Cardiac fibroblast (primary cell): Measurements from ENCODE around the gene SPATA6L.
"Not testable (repeated sequence)": the region's sequence is repeated elsewhere in the genome, so short reads cannot be mapped to it uniquely, and the experiment has no call there.

Experiments used
- DNase-seq, 2 donors: peaks; one replicate each; pipeline versions ENCODE4 v3.0.0 to v3.0.0-alpha.2; 2010; ENCODE audit warnings: low read depth in 2 of 2
- H3K4me3 ChIP-seq, 2 donors: replicated peaks in 1 of 2; 1 replicate in 1 of 2; 2 replicates in 1 of 2; pipeline ENCODE4 v1.5.1; 2011; ENCODE audit warnings: low read depth in 2 of 2, low read length in 2 of 2, mild to moderate bottlenecking in 2 of 2, moderate library complexity in 1 of 2
- TF ChIP-seq, protein P1 (sequence below): IDR thresholded peaks from one replicate; pipeline ENCODE4 v1.5.1; 2011; ENCODE audit warnings: low read depth, mild to moderate bottlenecking, low read length, inconsistent platforms

The SPATA6L gene

DNA sequence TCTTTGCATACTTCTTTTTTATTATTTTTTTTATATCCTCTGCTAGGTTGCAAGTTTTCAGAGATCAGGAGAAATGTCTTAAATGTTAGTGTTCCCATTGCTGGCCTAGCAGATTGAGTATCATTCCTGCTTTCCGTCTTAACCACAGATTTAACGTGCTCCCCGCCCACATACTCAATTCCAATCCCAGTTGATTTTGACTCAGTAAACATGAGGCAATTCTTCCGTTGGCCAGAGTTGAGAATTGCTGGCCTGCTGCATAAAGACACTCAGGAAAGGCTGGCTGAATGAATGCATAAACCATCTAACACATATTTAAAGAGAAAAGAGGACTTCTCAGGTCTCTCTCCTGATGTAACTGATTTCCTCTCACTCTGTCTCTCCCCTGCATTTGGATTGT lies 51.0 kb downstream of the SPATA6L start:
- H3K4me3 ChIP-seq = no peak overlapping the region
- TF ChIP-seq, protein P1, sequence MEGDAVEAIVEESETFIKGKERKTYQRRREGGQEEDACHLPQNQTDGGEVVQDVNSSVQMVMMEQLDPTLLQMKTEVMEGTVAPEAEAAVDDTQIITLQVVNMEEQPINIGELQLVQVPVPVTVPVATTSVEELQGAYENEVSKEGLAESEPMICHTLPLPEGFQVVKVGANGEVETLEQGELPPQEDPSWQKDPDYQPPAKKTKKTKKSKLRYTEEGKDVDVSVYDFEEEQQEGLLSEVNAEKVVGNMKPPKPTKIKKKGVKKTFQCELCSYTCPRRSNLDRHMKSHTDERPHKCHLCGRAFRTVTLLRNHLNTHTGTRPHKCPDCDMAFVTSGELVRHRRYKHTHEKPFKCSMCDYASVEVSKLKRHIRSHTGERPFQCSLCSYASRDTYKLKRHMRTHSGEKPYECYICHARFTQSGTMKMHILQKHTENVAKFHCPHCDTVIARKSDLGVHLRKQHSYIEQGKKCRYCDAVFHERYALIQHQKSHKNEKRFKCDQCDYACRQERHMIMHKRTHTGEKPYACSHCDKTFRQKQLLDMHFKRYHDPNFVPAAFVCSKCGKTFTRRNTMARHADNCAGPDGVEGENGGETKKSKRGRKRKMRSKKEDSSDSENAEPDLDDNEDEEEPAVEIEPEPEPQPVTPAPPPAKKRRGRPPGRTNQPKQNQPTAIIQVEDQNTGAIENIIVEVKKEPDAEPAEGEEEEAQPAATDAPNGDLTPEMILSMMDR = no peak
- DNase-seq = peak; percentile 72

DNA sequence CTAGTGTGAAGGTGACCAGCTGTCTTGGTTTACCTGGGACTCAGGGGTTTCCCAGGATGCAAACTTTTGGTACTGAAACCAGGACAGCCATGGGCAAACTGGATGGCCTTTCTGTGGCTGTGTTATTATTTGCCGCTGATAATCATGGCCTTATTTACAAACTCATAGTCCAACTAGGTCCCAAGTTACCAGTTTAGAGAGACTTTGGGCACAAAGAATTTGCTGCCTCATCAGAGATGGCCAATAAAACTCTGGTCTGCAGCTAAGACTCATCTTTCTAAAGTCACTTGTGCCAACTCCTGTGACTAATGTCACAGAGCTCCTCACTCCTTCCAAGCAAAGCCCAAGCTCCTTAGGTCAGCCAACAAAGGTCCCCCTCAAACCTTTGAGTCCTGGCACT lies 51.7 kb downstream of the SPATA6L start:
- no peak overlapping the region for H3K4me3 ChIP-seq
- TF ChIP-seq, protein P1 = no peak
- no peak for DNase-seq

DNA sequence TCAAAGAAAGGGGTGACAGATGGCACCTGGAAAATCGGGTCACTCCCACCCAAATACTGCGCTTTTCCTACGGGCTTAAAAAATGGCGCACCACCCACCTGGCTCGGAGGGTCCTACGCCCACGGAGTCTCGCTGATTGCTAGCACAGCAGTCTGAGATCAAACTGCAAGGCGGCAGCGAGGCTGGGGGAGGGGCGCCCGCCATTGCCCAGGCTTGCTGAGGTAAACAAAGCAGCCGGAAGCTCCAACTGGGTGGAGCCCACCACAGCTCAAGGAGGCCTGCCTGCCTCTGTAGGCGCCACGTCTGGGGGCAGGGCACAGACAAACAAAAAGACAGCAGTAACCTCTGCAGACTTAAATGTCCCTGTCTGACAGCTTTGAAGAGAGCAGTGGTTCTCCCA lies 60.2 kb downstream of the SPATA6L start:
- DNase-seq, H3K4me3 ChIP-seq: not testable (repeated sequence)

GRCh38 chr9:4604678-4605095 lies 61.6 kb downstream of the SPATA6L start:
- TF ChIP-seq, protein P1 = peak; percentile 52
- peak; percentile 69 to 80 for DNase-seq
- no peak overlapping the region for H3K4me3 ChIP-seq

DNA sequence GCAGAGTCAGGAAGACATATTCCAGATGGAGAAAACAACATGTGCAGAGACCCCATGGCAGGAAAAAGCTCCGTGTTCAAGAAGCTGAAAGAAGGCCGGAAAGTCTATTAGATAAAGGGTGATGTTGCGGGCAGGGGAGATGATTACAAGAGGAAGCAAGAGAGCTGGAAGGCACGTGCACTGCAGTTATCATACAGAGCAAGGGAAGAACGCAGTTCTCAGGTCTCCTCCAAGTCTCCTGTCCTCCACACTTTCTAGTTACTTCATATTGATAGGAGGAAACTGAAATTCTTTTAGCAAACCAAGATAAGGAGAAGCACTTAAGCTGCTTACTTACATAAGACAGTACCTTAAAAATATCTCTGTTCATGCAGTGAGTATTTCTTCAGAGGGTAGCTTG lies 62.5 kb downstream of the SPATA6L start:
- DNase-seq = no peak
- no peak overlapping the region for H3K4me3 ChIP-seq
- TF ChIP-seq, protein P1 = no peak

DNA sequence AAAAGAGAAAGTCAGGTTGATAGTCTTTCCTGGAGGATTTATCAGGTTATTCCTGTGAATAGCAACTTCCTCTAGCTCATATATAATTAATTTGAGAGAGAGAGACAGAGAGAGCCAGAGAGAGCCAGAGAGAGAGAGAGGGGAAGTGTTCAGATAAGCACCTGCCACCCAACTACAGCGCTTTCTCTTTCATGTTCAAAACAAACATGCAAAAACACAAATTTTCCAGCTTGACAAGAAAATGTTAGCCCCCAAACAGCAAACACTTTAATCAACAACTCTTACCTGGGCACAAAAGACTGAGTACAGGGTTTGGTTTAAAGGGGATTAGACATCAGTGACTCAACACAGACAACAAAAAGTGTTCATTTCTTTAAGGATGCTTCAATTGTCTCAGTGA lies 65.9 kb downstream of the SPATA6L start:
- H3K4me3 ChIP-seq = no peak overlapping the region
- TF ChIP-seq, protein P1 = no peak
- no peak for DNase-seq

- H3K4me3 ChIP-seq = no peak overlapping the region
- TF ChIP-seq, protein P1 = no peak
- no peak for DNase-seq
Measured at GRCh38 chr9:4596165-4596922, 69.9 kb downstream of the SPATA6L start.
